GM13977 (cell line): Measurements from ENCODE around the gene APOBEC3B.
"Not testable (repeated sequence)": the region's sequence is repeated elsewhere in the genome, so short reads cannot be mapped to it uniquely, and the experiment has no call there.

ENCODE experiments used
- DNase-seq: peaks from one replicate; pipeline ENCODE4 v3.0.0; 2012; ENCODE audit warnings: low spot score
- in situ Hi-C: fragments of 300-500 bp; cut with MboI; formaldehyde crosslinking; loops from one replicate; pipeline ENCODE4 v1.12.0; 2022; ENCODE audit warnings: low sequenced_read_pairs, low pct_unique_long_range_greater_than_20kb, mixed read lengths, inconsistent platforms; ENCODE audit not compliant: unreplicated experiment
- TF ChIP-seq, protein P1 (sequence below): IDR thresholded peaks from 2 replicates; pipeline ENCODE4 v1.5.1; 2012; ENCODE audit warnings: mild to moderate bottlenecking, control low read depth; ENCODE audit not compliant: insufficient read depth; ENCODE audit errors: extremely low read depth, missing control alignments

Gene APOBEC3B

DNA sequence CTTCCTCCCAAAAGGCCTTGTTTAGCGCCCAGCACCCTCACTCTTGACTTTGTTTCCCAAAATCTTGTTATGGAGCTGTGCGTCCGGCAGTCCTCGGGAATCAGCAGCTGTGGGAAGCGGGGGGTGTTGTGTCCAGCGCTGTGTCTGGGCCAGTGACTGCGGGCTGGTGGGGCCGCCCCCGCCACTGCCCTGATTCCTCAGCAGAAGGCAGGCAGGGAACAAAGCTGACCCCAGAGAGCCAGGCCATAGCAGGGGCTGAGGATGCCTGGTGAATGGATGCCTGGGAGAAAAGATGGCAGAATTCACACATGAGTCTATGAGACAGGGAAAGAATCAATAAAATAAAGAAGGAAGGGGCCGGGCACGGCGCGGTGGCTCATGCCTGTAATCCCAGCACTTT lies 34.4 kb downstream of the APOBEC3B start:
- TF ChIP-seq, protein P1, sequence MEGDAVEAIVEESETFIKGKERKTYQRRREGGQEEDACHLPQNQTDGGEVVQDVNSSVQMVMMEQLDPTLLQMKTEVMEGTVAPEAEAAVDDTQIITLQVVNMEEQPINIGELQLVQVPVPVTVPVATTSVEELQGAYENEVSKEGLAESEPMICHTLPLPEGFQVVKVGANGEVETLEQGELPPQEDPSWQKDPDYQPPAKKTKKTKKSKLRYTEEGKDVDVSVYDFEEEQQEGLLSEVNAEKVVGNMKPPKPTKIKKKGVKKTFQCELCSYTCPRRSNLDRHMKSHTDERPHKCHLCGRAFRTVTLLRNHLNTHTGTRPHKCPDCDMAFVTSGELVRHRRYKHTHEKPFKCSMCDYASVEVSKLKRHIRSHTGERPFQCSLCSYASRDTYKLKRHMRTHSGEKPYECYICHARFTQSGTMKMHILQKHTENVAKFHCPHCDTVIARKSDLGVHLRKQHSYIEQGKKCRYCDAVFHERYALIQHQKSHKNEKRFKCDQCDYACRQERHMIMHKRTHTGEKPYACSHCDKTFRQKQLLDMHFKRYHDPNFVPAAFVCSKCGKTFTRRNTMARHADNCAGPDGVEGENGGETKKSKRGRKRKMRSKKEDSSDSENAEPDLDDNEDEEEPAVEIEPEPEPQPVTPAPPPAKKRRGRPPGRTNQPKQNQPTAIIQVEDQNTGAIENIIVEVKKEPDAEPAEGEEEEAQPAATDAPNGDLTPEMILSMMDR: no peak
- DNase-seq: no peak
- in situ Hi-C loops: loop anchor here (25.0 kb wide), 1 partner anchor 296 kb away; the partner anchor contains the start of gene RPL3

GRCh38 chr22:39017596-39018365 lies 35.6 kb downstream of the APOBEC3B start:
- TF ChIP-seq, protein P1: no peak
- no peak for DNase-seq
- in situ Hi-C loops: loop anchor here (25.0 kb wide), 1 partner anchor 295 kb away; the partner anchor contains the start of gene RPL3

GRCh38 chr22:39020021-39020651 lies 38.0 kb downstream of the APOBEC3B start:
- not testable (repeated sequence) for DNase-seq
- in situ Hi-C loops: loop anchor here (25.0 kb wide), 1 partner anchor 292 kb away; the partner anchor contains the start of gene RPL3

DNA sequence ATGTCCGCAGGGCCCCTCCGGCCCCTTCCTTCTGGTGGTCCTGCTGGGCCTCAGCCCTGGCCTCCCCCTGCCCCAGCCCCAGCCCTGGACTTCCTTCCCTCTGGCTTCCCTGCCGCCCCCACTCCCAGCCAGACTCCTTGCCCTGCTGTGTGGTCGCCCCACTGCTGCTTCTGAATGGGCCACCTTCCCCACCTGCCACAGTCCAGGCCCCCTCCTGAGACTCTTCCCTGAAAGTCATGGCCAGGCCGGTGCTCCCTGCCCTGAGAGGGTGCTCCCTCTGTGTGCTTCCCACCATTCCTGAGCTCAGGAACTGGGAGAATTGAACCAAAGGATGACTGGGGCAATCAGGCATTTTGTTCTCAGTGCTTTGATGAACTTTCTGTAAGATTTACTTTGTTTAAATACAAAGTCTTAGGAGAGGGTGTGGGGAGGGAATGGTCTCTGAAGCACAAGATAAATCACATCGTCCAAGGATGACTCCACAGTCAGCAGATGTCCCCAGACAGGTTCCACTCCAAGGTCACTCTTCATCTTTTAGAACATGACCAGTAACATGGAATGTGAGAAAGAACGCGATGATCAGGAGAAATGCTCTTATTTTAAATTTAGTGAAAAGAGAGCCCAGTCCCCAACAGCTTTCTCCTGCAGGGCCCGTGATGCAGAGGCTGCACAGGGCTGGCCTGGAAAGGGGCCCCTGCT lies 39.6 kb downstream of the APOBEC3B start:
- TF ChIP-seq, protein P1: no peak
- no peak for DNase-seq
- in situ Hi-C loops: loop anchor here (25.0 kb wide), 1 partner anchor 291 kb away; the partner anchor contains the start of gene RPL3

GRCh38 chr22:39024519-39025308 lies 42.6 kb downstream of the APOBEC3B start:
- in situ Hi-C loops: loop anchor here (25.0 kb wide), 1 partner anchor 288 kb away; the partner anchor contains the start of gene RPL3
- TF ChIP-seq, protein P1: no peak
- no peak for DNase-seq

DNA sequence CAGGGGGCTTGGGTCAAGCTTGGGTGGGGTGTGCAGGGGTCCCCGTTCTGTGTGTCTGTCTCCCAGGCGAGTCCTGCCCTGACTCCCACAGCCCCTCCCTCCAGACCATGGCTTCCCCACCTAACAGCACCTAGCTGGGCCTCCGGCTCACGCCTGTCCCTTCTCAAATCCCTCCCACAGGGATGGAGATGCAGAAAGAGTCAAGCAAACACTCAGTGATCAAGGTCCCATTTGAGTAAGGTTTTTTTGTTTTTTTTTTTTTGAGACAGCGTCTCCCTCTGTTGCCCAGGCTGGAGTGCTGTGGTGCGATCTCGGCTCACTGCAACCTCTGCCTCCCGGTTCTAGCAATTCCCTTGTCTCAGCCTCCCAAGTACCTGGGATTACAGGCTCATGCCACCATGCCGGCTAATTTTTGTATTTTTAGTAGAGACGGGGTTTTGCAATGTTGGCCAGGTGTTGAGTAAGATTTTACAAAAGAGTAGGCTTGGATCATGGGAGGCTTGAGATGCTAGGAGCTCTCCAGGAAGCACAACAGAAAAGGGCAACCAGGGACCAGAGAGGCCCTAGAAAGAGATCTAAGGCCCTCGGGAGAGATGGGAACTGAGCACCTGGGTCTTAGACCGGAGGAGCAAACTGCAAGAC lies 44.5 kb downstream of the APOBEC3B start:
- in situ Hi-C loops: no loop called here
- DNase-seq: no peak
- TF ChIP-seq, protein P1: no peak
